GM12878 (cell line): ENCODE measurements around the gene GPR18.

Source experiments
- TCF7 ChIP-seq: IDR thresholded peaks from 2 replicates; pipeline ENCODE4 v1.6.1; 2014; ENCODE audit warnings: antibody characterized with exemption, borderline replicate concordance
- YY1 ChIP-seq: IDR thresholded peaks from 2 replicates; pipeline ENCODE4 v1.6.1; 2011; ENCODE audit warnings: low read depth, mild to moderate bottlenecking, low read length
- TF ChIP-seq, protein P1 (sequence below), 3 experiments: IDR thresholded peaks in 2 of 3; conservative IDR thresholded peaks in 1 of 3; 2 replicates each; pipeline ENCODE4 v1.5.1; 2011; ENCODE audit warnings: low read depth in 3 of 3, low read length in 3 of 3, mild to moderate bottlenecking in 3 of 3, control low read depth in 2 of 3, moderate library complexity in 2 of 3, inconsistent platforms in 1 of 3, mixed read lengths in 1 of 3; ENCODE audit not compliant: control insufficient read depth in 2 of 3, insufficient read depth in 1 of 3; ENCODE audit errors: extremely low read depth in 1 of 3

DNA sequence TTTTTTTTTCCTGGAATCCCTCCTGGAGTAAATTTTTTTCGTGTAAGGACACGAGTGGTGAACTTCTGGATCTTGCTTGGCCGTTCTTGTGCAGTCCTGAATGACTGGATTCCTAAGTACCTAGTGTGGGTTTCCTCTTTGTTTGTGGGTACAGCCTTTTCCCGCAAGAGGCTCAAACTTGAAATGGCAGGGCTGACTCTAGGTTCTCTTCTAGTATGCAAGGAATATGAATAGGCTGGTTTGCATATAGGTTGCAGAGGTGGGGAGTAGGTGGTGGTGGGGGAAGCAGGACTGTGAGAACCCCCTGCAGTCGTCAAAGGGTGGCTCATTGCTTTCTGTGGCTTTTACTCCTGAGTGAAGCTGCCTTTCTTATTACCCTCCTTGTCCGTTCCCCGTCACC lies 43.9 kb downstream of the GPR18 start:
- TF ChIP-seq, protein P1, sequence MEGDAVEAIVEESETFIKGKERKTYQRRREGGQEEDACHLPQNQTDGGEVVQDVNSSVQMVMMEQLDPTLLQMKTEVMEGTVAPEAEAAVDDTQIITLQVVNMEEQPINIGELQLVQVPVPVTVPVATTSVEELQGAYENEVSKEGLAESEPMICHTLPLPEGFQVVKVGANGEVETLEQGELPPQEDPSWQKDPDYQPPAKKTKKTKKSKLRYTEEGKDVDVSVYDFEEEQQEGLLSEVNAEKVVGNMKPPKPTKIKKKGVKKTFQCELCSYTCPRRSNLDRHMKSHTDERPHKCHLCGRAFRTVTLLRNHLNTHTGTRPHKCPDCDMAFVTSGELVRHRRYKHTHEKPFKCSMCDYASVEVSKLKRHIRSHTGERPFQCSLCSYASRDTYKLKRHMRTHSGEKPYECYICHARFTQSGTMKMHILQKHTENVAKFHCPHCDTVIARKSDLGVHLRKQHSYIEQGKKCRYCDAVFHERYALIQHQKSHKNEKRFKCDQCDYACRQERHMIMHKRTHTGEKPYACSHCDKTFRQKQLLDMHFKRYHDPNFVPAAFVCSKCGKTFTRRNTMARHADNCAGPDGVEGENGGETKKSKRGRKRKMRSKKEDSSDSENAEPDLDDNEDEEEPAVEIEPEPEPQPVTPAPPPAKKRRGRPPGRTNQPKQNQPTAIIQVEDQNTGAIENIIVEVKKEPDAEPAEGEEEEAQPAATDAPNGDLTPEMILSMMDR (IDR thresholded peaks at IDR 0.05 in 2 of 3, conservative IDR thresholded peaks at IDR 0.05 in 1 of 3; ENCODE audit: control insufficient read depth in 2 of 3, extremely low read depth in 1 of 3, insufficient read depth in 1 of 3, low read depth in 3 of 3, low read length in 3 of 3): no peak
- no peak for TF ChIP-seq TCF7
- no peak for TF ChIP-seq YY1
